Liver (tissue), 9 donors: ENCODE results near the gene SLC12A8. TPM values are rescaled to one million over a fixed set of nuclear protein-coding genes. Genes with fewer than 3 reads are reported as not detected.

Experiments used
- DNase-seq: peaks from one replicate; pipeline ENCODE4 v3.0.0-alpha.2; 2017; ENCODE audit warnings: low spot score
- H3K27ac ChIP-seq, 2 donors: one replicate each; pipeline ENCODE4 v1.7.0; 2013; ENCODE audit warnings: inconsistent platforms in 2 of 2, low read length in 2 of 2, control low read depth in 1 of 2, low read depth in 1 of 2, mild to moderate bottlenecking in 1 of 2
- H3K27me3 ChIP-seq, 4 donors: one replicate each; pipeline versions ENCODE4 v1.6.1 to v1.7.0; 2013; ENCODE audit warnings: low read length in 3 of 4, inconsistent platforms in 1 of 4, mild to moderate bottlenecking in 1 of 4, moderate library complexity in 1 of 4; ENCODE audit not compliant: control insufficient read depth in 4 of 4, insufficient read depth in 4 of 4
- H3K36me3 ChIP-seq, 4 donors: one replicate each; pipeline versions ENCODE4 v1.6.1 to v1.7.0; 2013; ENCODE audit warnings: low read length in 3 of 4, mild to moderate bottlenecking in 3 of 4, low read depth in 1 of 4, moderate library complexity in 1 of 4; ENCODE audit not compliant: control insufficient read depth in 4 of 4, insufficient read depth in 3 of 4
- H3K4me1 ChIP-seq, 4 donors: one replicate each; pipeline versions ENCODE4 v1.6.1 to v1.7.0; 2013; ENCODE audit warnings: low read length in 3 of 4, mild to moderate bottlenecking in 3 of 4, moderate library complexity in 1 of 4; ENCODE audit not compliant: control insufficient read depth in 4 of 4, insufficient read depth in 4 of 4
- H3K4me3 ChIP-seq, 3 donors: one replicate each; pipeline versions ENCODE4 v1.6.1 to v1.7.0; 2013; ENCODE audit warnings: low read length in 3 of 3, control low read depth in 1 of 3, low read depth in 1 of 3, mild to moderate bottlenecking in 1 of 3
- H3K9ac ChIP-seq, 2 donors: one replicate each; pipeline ENCODE4 v1.7.0; 2013; ENCODE audit warnings: low read length in 2 of 2, mild to moderate bottlenecking in 2 of 2, moderate library complexity in 2 of 2, control low read depth in 1 of 2, low read depth in 1 of 2
- H3K9me3 ChIP-seq, 4 donors: one replicate each; pipeline versions ENCODE4 v1.6.1 to v1.7.0; 2013; ENCODE audit warnings: low read length in 3 of 4; ENCODE audit not compliant: control insufficient read depth in 4 of 4
- ATF3 ChIP-seq: IDR thresholded peaks from 2 replicates; pipeline ENCODE4 v1.6.1; 2016; ENCODE audit warnings: antibody characterized with exemption
- CTCF ChIP-seq: fragments of 150-350 bp; IDR thresholded peaks from 2 replicates; pipeline ENCODE4 v1.5.1; 2017; ENCODE audit warnings: improper control_type of control experiment, low read depth, low read length; ENCODE audit not compliant: missing input control
- EGR1 ChIP-seq, 2 donors: IDR thresholded peaks; 2 replicates each; pipeline ENCODE4 v1.6.1; 2016 to 2018; ENCODE audit warnings: antibody characterized with exemption in 2 of 2, low read depth in 2 of 2
- FOXA1 ChIP-seq: IDR thresholded peaks from 2 replicates; pipeline ENCODE4 v1.6.1; 2016; ENCODE audit warnings: antibody characterized with exemption
- FOXA2 ChIP-seq: IDR thresholded peaks from 2 replicates; pipeline ENCODE4 v1.6.1; 2016; ENCODE audit warnings: antibody characterized with exemption
- GABPA ChIP-seq, 2 donors: IDR thresholded peaks in 1 of 2; conservative IDR thresholded peaks in 1 of 2; 2 replicates each; pipeline ENCODE4 v1.6.1; 2016; ENCODE audit warnings: antibody characterized with exemption in 2 of 2, mild to moderate bottlenecking in 1 of 2, moderate library complexity in 1 of 2
- HNF4A ChIP-seq, 2 donors: conservative IDR thresholded peaks; 2 replicates each; pipeline ENCODE4 v1.6.1; 2016; ENCODE audit warnings: antibody characterized with exemption in 2 of 2, mild to moderate bottlenecking in 2 of 2
- HNF4G ChIP-seq: IDR thresholded peaks from 2 replicates; pipeline ENCODE4 v1.6.1; 2016; ENCODE audit warnings: antibody characterized with exemption
- JUND ChIP-seq, 2 donors: IDR thresholded peaks; 2 replicates each; pipeline ENCODE4 v1.6.1; 2016; ENCODE audit warnings: antibody characterized with exemption in 2 of 2
- MAX ChIP-seq: IDR thresholded peaks from 2 replicates; pipeline ENCODE4 v1.6.1; 2016; ENCODE audit warnings: antibody characterized with exemption
- NR2F2 ChIP-seq: IDR thresholded peaks from 2 replicates; pipeline ENCODE4 v1.6.1; 2016; ENCODE audit warnings: antibody characterized with exemption
- RAD21 ChIP-seq, 2 donors: IDR thresholded peaks; 2 replicates each; pipeline ENCODE4 v1.6.1; 2016; ENCODE audit warnings: antibody characterized with exemption in 2 of 2, mild to moderate bottlenecking in 2 of 2
- RXRA ChIP-seq, 2 donors: IDR thresholded peaks; 2 replicates each; pipeline ENCODE4 v1.6.1; 2017 to 2018; ENCODE audit warnings: antibody characterized with exemption in 2 of 2, mild to moderate bottlenecking in 1 of 2
- SP1 ChIP-seq: IDR thresholded peaks from 2 replicates; pipeline ENCODE4 v1.6.1; 2018; ENCODE audit warnings: antibody characterized with exemption, mild to moderate bottlenecking
- TAF1 ChIP-seq: conservative IDR thresholded peaks from 2 replicates; pipeline ENCODE4 v1.6.1; 2016; ENCODE audit warnings: antibody characterized with exemption, mild to moderate bottlenecking
- YY1 ChIP-seq: IDR thresholded peaks from 2 replicates; pipeline ENCODE4 v1.6.1; 2016; ENCODE audit warnings: antibody characterized with exemption, mild to moderate bottlenecking
- ZBTB33 ChIP-seq: IDR thresholded peaks from 2 replicates; pipeline ENCODE4 v1.6.1; 2016; ENCODE audit warnings: antibody characterized with exemption
- WGBS: extraction: QIAGEN DNeasy Blood & Tissue Kit; methylation state at CpG from one replicate; pipeline ENCODE4 v1.1.7; 2013; 5-methylcytosine and 5-hydroxymethylcytosine counted together
- polyA plus RNA-seq, 2 donors: library from polyadenylated mRNA; stranded (reverse) in 1 of 2; unstranded in 1 of 2; fragments of 200-250 nt in 1 of 2; fragments of >200 nt in 1 of 2; fragmentation: Nextera tagmentation in 1 of 2; extraction: Ambion mirVana in 1 of 2; gene quantifications; one replicate each; pipeline versions ENCODE4 v1.2.1 to v1.2.3, GENCODE V29; 2013 to 2015
- total RNA-seq, 2 donors: library from RNA; depleted of rRNA; stranded (reverse); fragments of >200 nt; gene quantifications; one replicate each; pipeline ENCODE4 v1.2.3, GENCODE V29; 2014
- TF ChIP-seq, protein P1 (sequence below): IDR thresholded peaks from 2 replicates; pipeline ENCODE4 v1.6.1; 2016; ENCODE audit warnings: antibody characterized with exemption, mild to moderate bottlenecking
- donor health status: healthy.
- donor health status: healthy.
- donor health status: healthy.
- donor health status: healthy.
- donor health status: healthy.

SLC12A8 gene
- total and polyA plus RNA-seq, 4 donors = 2.7 to 20.3 (median 5.5) TPM

DNA sequence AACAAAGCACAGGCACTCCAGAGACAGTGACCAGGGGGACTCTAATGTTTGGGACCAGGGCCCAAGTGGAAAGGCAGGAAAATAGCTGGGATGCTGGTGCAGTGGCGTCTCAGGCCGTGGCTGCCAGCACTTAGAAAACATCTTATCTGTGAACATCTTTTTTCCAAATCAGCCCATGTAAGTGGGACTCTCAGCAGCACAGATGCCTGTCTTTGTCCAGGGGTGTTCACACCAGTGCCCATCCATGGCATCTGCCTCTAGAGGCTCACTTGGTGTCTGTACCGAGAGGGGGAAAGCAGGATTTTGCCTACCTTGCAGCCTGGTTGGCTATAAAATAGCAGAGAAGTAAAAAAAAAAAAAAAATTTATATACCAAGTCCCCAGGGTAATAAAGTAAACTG lies 26.7 kb downstream of the SLC12A8 start:
- no peak for DNase-seq
- H3K9ac ChIP-seq = no peak overlapping the region
- H3K36me3 ChIP-seq = peaks cover 0 to 3% (median under 1%) of the 10 kb centered on the region in 4 donors
- no peaks in the 10 kb centered on the region for H3K9me3 ChIP-seq
- no peak overlapping the region for H3K27ac ChIP-seq
- no peak overlapping the region for H3K4me3 ChIP-seq
- no peaks in the 10 kb centered on the region for H3K27me3 ChIP-seq
- TF ChIP-seq ZBTB33 = no peak
- no peak for TF ChIP-seq MAX
- no peak for TF ChIP-seq FOXA1
- no peak for TF ChIP-seq NR2F2
- TF ChIP-seq ATF3 = no peak
- no peak for TF ChIP-seq HNF4A (conservative IDR thresholded peaks at IDR 0.05)
- TF ChIP-seq TAF1 = no peak
- TF ChIP-seq, protein P1, sequence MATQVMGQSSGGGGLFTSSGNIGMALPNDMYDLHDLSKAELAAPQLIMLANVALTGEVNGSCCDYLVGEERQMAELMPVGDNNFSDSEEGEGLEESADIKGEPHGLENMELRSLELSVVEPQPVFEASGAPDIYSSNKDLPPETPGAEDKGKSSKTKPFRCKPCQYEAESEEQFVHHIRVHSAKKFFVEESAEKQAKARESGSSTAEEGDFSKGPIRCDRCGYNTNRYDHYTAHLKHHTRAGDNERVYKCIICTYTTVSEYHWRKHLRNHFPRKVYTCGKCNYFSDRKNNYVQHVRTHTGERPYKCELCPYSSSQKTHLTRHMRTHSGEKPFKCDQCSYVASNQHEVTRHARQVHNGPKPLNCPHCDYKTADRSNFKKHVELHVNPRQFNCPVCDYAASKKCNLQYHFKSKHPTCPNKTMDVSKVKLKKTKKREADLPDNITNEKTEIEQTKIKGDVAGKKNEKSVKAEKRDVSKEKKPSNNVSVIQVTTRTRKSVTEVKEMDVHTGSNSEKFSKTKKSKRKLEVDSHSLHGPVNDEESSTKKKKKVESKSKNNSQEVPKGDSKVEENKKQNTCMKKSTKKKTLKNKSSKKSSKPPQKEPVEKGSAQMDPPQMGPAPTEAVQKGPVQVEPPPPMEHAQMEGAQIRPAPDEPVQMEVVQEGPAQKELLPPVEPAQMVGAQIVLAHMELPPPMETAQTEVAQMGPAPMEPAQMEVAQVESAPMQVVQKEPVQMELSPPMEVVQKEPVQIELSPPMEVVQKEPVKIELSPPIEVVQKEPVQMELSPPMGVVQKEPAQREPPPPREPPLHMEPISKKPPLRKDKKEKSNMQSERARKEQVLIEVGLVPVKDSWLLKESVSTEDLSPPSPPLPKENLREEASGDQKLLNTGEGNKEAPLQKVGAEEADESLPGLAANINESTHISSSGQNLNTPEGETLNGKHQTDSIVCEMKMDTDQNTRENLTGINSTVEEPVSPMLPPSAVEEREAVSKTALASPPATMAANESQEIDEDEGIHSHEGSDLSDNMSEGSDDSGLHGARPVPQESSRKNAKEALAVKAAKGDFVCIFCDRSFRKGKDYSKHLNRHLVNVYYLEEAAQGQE = no peak
- no peak for TF ChIP-seq SP1
- TF ChIP-seq FOXA2 = no peak
- 94% methylated on average over 3 of the region's 3 CpGs for WGBS
- no peaks in the 10 kb centered on the region for H3K4me1 ChIP-seq

DNA sequence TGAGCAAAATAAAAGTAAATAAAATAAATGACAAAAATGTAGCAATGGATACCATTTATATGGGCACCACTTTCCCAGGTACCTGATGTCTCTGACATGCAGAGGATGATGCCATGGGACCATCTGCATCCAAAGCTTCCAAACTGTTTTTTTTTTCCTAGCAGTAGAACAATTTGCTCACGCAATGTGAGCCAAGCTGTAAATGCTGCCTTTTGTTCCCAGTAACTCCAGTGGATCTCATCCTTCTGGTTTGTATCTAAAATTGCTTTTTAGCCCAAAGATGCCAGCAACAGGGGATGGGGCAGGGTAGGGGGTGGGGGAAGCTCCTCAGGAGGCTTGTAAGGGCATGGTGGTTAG lies 32.7 kb downstream of the SLC12A8 start:
- TF ChIP-seq RXRA (IDR thresholded peaks at IDR 0.05) (no peak), FOXA2 (no peak), TAF1 (no peak), GABPA (IDR thresholded peaks at IDR 0.05 in 1 of 2, conservative IDR thresholded peaks at IDR 0.05 in 1 of 2) (no peak), HNF4A (conservative IDR thresholded peaks at IDR 0.05) (no peak), RAD21 (IDR thresholded peaks at IDR 0.05) (no peak), CTCF (no peak), YY1 (no peak), SP1 (no peak), NR2F2 (no peak), ZBTB33 (no peak), EGR1 (IDR thresholded peaks at IDR 0.05; ENCODE audit: low read depth in 2 of 2) (no peak), JUND (IDR thresholded peaks at IDR 0.05) (no peak), FOXA1 (no peak), HNF4G (no peak), ATF3 (no peak), MAX (no peak)
- TF ChIP-seq, protein P1 = no peak
- no peaks in the 10 kb centered on the region for H3K9me3 ChIP-seq
- no peak for DNase-seq
- no peak overlapping the region for H3K27ac ChIP-seq
- no peak overlapping the region for H3K4me3 ChIP-seq
- H3K36me3 ChIP-seq = peaks cover 0 to 4% (median 0%) of the 10 kb centered on the region in 4 donors
- H3K9ac ChIP-seq = no peak overlapping the region
- H3K4me1 ChIP-seq = no peaks in the 10 kb centered on the region
- WGBS = 93% methylated on average over 1 of the region's 1 CpG
- no peaks in the 10 kb centered on the region for H3K27me3 ChIP-seq
